AG04449 (cell line): ENCODE results near the gene C1QTNF8.

Experiments
- CTCF ChIA-PET: fragments of 350-600 bp; formaldehyde crosslinking; extraction: SDS; loops from one replicate; lab custom pipeline; 2021; ENCODE audit warnings: antibody characterized with exemption; lab: Yijun Ruan, JAX
- POLR2A ChIA-PET: fragments of 400-600, 350-600 bp; formaldehyde crosslinking; extraction: SDS; loops from one replicate; lab custom pipeline; 2020; ENCODE audit warnings: antibody characterized with exemption, inconsistent platforms; lab: Yijun Ruan, JAX
- DNase-seq: peaks from one replicate; pipeline ENCODE4 v3.0.0-alpha.2; 2010; ENCODE audit warnings: low read depth, low spot score
- H3K4me3 ChIP-seq: 2 replicates; pipeline ENCODE4 v1.5.1; 2011; ENCODE audit warnings: low read depth, mild to moderate bottlenecking, control low read depth, low read length
- TF ChIP-seq, protein P1 (sequence below): IDR thresholded peaks from one replicate; pipeline ENCODE4 v1.5.1; 2011; ENCODE audit warnings: mild to moderate bottlenecking, moderate library complexity, low read length, control low read depth, inconsistent platforms; ENCODE audit not compliant: insufficient read depth; ENCODE audit errors: missing control alignments

Gene C1QTNF8

DNA sequence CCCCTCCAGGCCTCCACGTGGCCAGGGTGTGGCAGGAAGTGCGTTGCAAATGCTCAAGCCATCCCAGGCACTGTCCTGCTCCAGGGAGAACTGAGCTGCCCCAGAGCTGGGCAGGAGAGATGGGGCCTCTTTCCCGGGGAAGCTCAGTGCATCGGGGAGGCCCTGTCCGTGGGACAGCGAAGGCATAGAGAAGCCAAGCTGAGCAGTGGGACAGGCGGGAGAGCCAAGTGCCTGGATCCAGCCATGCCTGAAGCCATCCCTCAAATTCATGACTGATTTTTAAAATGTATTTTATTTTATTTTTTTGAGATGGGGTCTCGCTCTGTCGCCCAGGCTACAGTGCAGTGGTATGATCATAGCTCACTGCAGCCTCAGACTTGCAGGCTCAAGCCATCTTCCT is 48.9 kb downstream of the C1QTNF8 start:
- CTCF ChIA-PET, result interaction anchor here (1.6 to 2.3 kb wide), 2 partner anchors 9 to 335 kb away, joined by 5 to 20 read pairs; no protein-coding TSS in a partner anchor

DNA sequence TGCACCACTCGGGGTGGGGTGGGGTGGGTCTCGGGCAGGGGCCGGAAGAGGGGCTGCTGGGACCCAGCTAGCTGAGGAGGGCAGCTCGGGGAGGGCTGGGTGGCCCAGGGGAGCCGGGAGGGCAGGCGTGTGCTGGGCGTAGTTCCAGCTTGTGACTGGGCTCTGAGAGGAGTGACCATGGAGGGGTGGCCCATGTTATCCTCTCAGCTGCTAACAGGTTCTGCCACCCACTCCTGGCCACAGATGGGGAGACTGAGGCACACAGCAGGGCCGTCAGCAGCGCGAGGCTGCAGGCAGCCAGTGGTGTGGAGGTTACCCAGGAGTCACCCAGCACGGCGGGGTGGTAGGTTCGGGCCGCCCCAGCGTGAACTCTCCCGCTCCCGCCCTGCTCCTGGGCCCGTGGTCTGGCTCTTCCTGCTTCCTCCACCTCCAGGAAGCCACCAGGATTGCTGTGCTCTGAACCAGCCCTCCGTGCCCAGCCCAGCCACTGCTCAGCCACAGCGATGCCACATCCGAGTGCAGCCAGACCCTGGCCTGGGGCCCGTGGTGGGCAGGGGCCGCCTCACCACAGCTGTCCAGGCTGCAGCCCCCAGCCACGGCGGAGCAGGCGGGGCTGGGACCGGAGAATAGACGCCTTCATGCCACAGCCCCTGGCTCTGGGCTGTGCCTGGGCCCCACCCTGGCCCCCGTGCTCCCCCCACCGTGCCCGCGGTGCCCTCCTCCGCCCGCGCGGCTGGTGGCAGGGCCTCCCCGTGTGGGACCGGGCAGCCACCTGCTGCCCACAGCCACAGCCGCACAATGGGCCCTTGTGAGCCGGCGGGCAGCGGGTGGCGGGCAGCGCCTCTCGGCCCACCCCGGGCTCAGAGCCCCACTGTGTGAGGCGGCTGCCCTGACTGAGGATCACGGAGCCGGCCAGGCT is 49.8 kb downstream of the C1QTNF8 start:
- CTCF ChIA-PET, result interaction anchor here (1.6 to 2.3 kb wide), 3 partner anchors 9 to 13 kb away, joined by 3 to 20 read pairs (median 5); no protein-coding TSS in a partner anchor
- TF ChIP-seq, protein P1, sequence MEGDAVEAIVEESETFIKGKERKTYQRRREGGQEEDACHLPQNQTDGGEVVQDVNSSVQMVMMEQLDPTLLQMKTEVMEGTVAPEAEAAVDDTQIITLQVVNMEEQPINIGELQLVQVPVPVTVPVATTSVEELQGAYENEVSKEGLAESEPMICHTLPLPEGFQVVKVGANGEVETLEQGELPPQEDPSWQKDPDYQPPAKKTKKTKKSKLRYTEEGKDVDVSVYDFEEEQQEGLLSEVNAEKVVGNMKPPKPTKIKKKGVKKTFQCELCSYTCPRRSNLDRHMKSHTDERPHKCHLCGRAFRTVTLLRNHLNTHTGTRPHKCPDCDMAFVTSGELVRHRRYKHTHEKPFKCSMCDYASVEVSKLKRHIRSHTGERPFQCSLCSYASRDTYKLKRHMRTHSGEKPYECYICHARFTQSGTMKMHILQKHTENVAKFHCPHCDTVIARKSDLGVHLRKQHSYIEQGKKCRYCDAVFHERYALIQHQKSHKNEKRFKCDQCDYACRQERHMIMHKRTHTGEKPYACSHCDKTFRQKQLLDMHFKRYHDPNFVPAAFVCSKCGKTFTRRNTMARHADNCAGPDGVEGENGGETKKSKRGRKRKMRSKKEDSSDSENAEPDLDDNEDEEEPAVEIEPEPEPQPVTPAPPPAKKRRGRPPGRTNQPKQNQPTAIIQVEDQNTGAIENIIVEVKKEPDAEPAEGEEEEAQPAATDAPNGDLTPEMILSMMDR, result no peak
- H3K4me3 ChIP-seq, result no peak overlapping the region
- POLR2A ChIA-PET, result no interaction called here
- DNase-seq, result no peak

More for the DNA sequence above, 48.9 kb downstream of the C1QTNF8 start:
- POLR2A ChIA-PET, result no interaction called here
- no peak for DNase-seq
- H3K4me3 ChIP-seq, result no peak overlapping the region
- TF ChIP-seq, protein P1, result no peak

DNA sequence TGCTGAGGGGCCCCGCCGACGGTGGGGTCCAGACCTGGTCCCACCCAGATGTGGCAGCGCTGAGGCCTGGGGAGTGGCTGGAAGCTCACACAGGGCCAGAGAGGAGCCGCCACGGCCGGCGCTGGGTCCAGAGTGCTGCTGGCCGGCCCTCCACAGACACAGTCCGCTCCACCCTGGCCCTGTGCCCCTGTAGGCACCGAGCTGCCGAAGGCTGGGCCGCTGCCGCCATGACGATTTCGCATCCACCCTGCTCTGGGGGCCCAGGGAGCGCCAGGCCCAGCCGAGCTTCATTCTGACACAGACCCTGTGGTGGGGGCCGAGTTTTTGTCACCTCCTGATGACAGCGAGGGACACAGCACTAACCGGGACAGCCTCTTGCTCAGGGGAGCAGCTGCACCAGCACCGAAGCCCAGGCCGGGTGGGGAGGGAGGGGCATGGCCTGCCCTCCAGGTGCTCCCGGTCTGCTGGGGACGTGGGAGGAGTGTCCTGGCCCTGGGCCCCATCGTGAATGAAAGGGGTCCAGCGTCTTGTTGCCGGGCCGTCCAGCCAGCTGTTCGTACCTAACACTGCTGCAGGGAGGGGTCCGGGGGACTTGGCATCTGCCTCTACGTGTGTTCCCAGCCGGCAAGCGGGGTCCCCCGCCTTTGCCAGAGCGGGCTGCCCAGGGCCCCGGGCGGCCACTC is 50.6 kb downstream of the C1QTNF8 start:
- DNase-seq, result no peak
- CTCF ChIA-PET, result interaction anchor here (1.6 to 2.6 kb wide), 3 partner anchors 10 to 14 kb away, joined by 3 to 14 read pairs (median 5); no protein-coding TSS in a partner anchor

DNA sequence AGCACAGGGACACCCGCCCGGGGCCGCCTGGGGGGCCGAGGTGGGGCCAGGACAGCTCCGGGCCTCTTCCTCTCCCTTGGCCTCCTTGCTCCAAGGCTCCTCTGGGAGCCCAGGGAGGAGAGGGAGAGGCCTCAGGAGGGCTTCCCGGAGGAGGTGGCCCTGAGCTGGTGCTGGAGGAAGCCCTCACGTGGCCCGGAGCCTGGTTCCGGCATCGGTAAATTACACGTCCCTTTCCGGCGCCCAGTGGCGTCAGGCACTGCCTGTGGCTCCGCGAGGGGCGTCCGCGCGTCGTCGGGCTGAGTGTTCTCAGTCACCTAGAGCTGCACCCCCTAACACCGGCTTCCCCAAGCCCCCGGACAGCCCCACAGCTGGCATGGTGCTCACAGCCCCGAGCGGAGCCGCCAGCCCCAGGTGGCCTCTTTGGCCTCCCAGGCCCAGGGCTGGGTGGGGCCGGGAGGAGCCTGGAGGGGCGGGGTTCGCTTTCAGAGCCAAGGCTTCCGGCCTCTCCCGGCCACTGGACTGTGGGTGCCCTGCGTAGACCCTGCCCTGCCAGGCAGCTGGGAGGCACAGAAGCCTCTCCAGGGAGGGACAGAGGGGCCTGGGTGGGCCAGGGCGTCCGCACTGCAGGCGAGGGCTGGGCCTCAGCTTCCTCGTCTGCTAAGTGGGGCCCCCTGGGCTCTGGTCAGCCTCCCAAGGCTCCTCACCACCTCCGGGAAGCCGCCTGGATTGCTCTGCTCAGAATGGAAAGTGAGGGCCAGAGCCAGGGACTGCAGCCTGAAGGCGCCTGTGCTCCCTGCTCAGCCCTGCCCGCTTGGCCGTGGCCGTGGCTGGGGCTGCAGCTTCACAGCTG is 51.4 kb downstream of the C1QTNF8 start:
- H3K4me3 ChIP-seq, result no peak overlapping the region
- POLR2A ChIA-PET, result no interaction called here
- CTCF ChIA-PET, result interaction anchor here (1.1 to 2.6 kb wide), 4 partner anchors 11 to 15 kb away, joined by 3 to 14 read pairs (median 4); no protein-coding TSS in a partner anchor

More for the DNA sequence above, 50.6 kb downstream of the C1QTNF8 start:
- H3K4me3 ChIP-seq, result no peak overlapping the region
- TF ChIP-seq, protein P1, result no peak
- POLR2A ChIA-PET, result no interaction called here

DNA sequence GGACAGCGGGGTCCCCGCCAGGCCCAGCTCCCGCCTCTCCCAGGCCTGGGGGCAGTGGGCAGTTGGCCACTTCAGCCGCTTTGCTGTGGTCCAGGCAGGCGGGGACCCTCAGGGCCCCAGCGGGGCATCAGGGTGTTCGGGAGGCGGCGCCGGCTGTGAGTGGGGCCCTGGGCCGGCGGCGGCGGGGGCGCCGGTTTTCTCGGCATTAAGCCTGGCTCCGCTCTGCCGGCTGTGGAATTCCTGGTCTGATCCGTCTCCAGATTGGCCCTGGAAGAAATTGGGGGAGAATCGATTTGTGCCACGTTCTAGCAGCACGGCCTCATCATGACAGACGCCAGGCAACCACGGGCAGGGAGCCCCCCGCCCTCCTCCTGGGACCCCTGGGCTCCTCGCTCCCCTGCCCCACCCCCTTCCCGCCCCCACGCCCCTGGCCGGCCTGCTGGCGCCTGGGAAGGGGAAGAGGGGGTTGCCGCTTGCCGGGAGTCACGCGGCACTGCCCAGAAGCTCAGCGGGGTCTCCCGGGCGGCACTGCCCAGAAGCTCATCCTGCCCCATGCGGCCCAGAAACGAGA is 52.1 kb downstream of the C1QTNF8 start:
- CTCF ChIA-PET, result interaction anchor here (1.1 to 2.6 kb wide), 2 partner anchors 11 to 13 kb away, joined by 3 to 14 read pairs; no protein-coding TSS in a partner anchor
- DNase-seq, result no peak
- POLR2A ChIA-PET, result no interaction called here
- TF ChIP-seq, protein P1, result no peak
- no peak overlapping the region for H3K4me3 ChIP-seq

More for the DNA sequence above, 51.4 kb downstream of the C1QTNF8 start:
- TF ChIP-seq, protein P1, result no peak
- no peak for DNase-seq
